HG02943 (cell line): ENCODE measurements around the gene ARAF.
A peak's percentile ranks its signal among the peaks of the same experiment; 100 is the strongest.
"Not testable (repeated sequence)": the region's sequence is repeated elsewhere in the genome, so short reads cannot be mapped to it uniquely, and the experiment has no call there.

ENCODE experiments used
- ATAC-seq: cut with Tn5 transposase; IDR thresholded peaks from one replicate; pipeline ENCODE4 v1.9.1; 2021; ENCODE audit warnings: mild to moderate bottlenecking, low read depth, moderate library complexity; ENCODE audit not compliant: unreplicated experiment

ARAF gene

DNA sequence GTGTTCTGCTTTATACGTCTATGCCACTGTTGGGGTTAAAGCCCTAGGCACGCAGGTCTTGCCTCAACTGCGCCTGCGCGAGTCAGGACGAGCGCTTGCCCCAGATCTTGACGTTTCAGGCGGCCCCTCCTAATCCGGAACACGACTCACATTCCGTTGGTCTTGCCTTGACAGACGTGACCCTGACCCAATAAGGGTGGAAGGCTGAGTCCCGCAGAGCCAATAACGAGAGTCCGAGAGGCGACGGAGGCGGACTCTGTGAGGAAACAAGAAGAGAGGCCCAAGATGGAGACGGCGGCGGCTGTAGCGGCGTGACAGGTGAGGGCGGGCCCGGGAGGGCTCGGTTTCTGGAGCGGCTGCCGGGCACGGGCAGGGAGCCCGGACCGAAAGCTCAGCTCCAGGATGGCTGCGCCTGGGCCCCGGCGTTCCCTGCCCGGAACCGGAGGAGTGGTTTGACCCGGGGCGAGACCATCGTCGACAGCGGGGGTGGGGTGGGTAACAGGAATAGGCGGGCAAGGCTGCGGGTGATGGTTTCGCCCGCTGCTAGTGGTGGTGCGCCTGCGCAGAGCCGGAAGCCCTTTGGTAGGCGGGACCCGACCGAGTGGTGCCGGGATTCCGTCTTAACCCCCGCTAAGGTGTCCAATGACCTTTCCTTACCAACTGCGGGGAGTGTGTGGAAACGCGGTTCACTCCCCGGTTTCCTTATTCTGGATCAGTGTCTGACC is at the start of gene ARAF:
Gene ARAF (plus strand): TSS at position 272 of the 725 bp plus-strand sequence. CDS start 1,763 bp downstream, outside the sequence.
- peak; percentile 90 for ATAC-seq

- ATAC-seq, result not testable (repeated sequence)
These were observed 48.6 kb upstream of the ARAF start for GRCh38 chrX:47512383-47512782.

DNA sequence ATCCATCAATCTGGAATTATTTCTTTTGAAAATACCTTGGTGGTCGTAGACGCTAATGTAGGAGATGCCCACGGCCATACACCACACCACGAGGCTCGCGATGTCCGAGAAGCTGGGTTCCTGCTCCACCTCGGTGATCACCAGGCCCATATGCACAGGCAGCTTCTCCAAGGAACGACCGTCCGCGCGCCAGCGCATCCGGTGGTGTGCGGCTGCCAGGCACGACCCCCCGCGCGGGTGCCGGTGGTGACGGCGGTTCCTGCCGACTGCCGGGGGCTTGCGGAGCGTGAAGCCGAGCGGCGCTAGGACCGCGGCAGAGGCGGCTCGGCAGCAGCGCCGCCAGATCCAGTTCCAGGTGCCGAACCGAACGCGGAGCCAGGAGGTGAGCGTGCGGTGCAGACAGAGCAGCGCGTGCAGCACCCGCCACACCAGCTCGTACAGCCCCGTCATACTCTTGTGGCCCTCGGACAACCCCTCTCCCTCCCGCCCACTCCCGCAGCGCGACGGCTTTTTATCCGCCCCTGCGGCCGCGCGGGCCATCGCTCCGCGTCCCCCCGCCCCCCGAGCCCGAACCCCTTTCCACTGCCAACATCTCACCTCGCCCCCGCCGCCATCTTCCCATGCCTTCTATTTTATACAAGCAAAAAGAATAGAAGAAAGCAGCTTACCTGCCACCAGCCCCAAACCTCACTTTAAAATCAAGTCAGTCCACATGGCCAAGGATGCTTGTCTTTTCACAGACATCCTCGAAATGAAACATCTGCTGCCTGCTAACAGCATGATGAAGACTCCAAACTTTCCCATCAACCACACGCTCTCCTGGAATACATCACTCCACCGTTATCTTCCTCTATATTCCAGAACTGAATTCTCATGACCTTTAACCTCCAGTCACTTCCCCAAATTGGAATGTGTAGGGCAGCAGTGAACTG is 47.7 kb upstream of the ARAF start:
- not testable (repeated sequence) for ATAC-seq

DNA sequence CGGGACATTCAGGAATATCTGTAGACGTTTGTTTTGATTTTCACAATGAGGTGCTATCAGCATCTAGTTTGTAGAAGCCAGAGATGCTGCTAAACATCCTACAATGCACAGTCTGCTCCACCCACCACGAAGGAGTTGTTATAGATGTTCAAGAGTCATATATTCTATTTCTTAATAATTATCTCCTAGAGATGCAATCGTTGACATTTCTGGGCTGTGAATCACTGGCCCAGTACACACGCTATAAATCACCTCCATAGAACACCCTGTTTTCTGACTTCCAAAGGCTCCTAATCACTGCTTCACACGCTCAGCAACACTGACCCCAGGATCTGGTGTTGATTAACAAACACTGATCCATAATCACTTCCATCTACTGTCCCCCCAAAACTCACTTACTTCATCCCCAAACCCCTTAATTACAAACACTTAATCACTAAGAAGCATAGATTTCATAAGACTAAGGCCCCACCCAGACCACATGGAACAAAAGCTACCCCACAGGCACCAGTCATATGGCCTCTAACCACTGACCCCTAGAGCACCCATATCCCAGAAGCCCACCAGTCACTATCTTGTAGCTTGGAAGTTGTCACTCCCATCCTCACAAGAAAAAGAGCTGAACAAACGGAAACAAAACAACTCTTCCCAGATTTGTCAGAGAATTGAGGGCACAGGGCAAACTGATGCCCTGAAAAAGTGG is 46.3 kb upstream of the ARAF start:
- ATAC-seq, result no peak

GRCh38 chrX:47515941-47516665 is 44.9 kb upstream of the ARAF start:
- ATAC-seq, result no peak

DNA sequence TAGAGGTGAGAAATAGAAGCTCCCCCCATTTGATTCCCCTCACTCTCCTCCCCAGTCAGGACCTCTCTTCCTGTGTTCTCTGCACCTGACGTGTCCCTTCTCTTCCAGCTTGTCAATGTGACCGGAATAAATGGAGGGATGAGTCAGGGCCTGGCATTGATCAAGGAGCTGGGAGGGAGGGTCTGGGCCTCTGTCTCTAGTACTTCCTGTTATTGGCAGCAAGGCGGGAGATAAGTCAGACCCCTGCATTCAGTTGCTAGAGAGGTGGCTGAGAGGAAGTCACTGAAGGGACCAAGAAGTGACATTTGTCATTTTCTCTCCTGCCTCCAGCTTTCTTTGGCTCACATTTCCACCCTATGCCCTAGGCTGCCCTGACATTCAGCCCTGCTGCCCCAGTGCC is 42.9 kb upstream of the ARAF start:
- ATAC-seq, result no peak

- peak; percentile 69 for ATAC-seq
These were observed 37.7 kb upstream of the ARAF start for GRCh38 chrX:47523297-47523696.

GRCh38 chrX:47523713-47524166 is 37.3 kb upstream of the ARAF start:
- peak; percentile 11 for ATAC-seq

DNA sequence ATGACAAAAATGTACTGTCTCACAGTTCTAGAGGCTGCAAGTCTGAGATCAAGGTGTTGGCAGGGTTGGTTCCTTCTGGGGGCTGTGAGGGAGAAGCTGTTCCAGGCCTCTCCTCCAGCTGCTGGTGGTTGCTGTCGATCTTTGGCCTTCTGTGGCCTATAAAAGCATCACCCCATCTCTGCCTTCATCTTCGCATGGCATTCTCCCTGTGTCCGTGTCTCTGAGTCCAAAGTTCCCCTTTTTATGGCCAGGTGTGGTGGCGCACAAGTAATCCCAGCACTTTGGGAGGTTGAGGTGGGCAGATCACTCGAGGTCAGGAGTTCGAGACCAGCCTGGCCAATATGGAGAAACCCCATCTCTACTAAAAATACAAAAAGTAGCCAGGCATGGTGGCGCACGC is 31.5 kb upstream of the ARAF start:
- ATAC-seq, result no peak

DNA sequence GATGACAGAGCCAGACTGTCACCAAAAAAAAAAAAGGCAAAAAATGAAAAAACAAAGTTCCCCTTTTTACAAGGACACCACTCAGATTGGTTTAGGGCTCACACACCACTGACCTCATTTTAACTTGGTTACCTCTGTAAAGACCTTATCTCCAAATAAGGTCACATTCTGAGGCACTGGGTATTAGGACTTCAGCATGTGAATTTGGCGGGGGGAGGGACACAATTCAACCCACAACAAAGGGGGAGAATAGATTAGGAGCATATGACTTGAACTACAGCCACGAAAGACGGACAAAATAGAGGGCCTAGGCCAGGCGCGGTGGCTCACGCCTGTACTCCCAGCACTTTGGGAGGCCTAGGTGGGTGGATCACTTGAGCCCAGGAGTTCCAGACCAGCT is 31.0 kb upstream of the ARAF start:
- no peak for ATAC-seq

DNA sequence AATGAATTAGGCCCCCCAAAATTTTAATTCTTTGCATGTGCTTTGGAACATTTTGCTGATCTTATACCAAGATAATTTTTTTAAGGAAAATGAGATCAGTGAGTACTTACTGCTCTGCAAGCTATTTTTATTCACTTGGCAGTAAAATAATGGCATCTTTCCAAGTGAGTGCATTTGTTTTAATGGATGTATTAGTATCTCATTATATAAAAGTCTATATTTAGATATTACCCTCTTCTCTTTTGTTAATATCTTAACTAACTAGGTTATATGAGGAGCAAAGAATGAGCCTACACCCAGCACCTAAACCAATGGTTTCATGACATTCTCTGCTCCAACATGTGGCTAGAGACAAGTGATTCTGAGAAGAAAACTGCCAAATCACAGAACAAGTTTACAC is 21.1 kb upstream of the ARAF start:
- no peak for ATAC-seq

DNA sequence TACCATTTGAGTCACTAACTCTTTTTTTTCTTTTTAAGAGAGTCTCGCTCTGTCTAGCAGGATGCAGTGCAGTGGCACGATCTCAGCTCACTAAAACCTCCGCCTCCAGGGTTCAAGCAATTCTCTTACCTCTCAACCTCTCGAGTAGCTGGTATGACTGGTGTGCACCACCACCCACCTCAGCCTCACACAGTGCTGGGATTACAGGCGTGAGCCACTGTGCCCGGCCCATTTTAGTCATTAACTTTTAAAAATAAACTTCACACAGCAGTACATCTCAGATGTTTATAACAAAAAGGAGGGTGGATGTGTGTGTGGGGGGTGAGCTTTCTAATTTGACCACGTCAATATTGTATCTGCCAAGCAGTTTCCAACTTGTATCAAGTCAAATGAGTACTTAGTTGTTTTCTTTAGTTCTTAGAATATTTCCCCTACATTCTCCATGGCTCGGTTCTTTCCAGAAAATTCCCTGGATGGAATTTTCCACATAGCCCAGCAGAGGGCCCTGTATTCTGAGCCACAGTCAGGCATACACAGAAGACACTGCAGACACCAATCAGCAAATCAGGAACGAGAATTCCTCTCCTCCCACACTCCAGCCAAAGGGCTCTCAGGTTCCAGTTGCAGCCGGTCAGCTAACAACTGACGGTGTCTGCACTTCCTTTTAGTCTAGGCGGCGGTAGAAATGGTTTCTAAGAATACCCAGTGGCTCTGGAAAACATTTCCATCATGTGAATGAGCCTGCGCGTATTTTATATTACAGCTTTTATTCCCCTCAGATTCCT is 20.1 kb upstream of the ARAF start:
- no peak for ATAC-seq

DNA sequence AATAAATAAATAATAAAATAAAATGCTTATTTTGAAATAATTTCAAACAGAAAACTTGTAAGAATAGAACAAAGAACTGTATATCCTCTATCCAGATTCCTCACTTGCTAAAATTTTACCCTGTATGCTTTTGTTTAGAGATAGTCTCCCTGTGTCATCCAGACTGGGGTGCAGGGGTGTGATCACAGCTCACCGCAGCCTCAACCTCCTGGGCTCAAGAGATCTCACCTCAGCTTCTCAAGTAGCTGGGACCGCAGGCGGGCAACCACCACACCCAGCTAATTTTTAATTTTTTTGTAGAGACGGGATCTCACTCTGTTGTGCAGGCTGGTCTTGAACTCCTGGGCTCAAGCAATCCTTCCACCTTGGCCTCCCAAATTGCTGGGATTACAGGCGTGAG is 17.5 kb upstream of the ARAF start:
- no peak for ATAC-seq

DNA sequence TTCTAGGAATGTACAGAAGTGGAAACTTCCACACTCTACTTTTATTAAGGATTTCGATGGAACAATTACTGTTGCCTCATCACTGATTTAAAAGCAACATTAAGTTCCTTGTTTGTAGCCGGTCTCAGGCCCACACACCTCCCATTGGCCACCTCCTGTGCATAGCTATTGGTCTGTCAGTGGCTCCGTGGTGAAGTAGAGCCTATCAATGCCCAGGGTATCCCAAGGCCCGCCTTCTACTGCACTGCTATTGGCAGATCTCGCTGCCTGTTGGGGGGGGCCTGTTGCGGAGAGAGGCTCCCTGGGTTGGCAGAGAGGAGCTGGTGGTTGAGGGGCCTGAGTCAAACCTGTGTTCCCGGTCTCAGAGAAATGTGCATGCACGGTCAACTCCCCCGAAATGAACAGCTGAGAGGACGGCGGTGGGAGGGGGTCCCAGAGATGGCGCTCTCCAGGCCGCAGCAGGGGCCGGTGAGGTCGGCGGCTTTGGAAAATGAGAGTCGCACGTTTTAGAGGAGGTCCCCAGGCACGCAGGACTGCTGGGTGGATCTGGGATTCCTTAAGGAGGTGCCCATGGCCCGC is 4.9 kb upstream of the ARAF start:
- peak; percentile 89 for ATAC-seq

DNA sequence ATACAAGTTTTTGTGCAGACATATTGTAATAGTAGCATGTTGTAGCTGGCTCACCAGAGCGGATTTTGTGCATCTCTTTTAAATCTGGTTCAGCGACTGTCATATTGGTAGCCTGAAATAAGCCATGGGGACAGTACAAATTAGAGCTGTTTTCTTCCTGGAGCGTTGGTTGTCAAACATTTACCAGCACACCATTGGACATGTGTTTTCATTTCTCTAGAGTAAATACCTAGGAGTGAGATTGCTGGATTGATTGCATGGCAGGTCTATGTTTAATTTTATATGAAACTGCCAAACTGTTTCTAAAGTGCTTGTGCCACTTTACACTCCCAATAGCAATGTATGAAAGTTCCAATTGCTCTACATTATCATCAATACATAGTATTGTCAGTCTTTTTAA is 2.6 kb upstream of the ARAF start:
- no peak for ATAC-seq

- ATAC-seq, result no peak
These were observed 649 bp upstream of the ARAF start for GRCh38 chrX:47560179-47560933.

DNA sequence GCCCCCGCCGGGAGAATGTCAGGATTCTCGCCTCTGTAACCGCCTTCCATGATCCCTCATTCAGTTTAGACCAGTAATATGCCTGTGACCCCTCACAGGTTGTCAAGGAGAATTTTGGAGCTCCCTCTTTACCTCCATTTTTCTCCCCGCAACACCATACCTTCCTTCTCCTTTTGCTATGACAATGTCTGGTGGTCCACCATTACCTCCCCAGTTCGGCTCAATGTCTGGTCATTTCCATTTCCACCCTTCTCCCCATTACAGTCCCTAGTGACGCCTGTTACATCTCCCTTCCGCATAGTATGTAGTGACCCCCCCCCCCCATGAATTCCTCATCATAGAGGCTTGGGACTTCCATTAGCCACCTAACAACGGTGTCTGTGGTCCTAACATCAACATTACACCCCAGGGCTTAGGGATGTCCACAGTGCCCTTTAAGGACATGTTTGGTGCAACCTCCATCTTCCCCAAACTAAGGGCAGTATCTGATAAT is 700 bp downstream of the ARAF start:
- no peak for ATAC-seq

DNA sequence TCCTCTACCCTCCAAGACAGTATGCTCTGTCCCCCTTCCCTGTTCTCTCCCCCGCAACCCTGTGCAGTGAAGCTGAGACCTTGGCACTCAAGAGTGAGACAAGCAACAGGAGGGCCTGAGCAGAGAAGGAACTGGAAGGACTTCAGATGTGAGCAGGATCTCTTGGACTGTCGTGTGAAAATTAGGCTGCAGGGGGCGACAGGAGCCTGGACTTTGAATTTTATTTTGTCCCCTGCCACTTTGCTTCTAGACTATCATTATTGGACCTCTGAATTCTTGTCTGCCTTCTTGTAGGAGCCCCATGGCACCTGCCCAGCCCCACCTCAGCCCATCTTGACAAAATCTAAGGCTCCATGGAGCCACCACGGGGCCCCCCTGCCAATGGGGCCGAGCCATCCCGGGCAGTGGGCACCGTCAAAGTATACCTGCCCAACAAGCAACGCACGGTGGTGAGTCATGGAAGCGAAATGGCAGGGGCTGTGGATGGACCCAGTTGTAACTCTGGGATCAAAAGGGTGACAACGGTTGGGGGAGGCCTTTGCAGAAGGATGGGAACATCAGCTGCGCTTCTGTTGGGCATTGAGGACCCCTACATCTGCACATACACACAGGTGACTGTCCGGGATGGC is 1.7 kb downstream of the ARAF start:
- no peak for ATAC-seq
